BLaER1 (cell line): ENCODE results near the gene WNT9A.
A peak's percentile ranks its signal among the peaks of the same experiment; 100 is the strongest.

ENCODE experiments used
- H3K27ac ChIP-seq: shearing (Covaris generic); formaldehyde crosslinking; 2 replicates; pipeline ENCODE4 v1.8.1; 2022
- H3K27me3 ChIP-seq: shearing (Covaris generic); formaldehyde crosslinking; 2 replicates; pipeline ENCODE4 v1.8.1; 2022
- H3K36me3 ChIP-seq: shearing (Covaris generic); formaldehyde crosslinking; 2 replicates; pipeline ENCODE4 v1.8.1; 2022
- H3K4me1 ChIP-seq: shearing (Covaris generic); formaldehyde crosslinking; 2 replicates; pipeline ENCODE4 v1.8.1; 2022
- H3K4me2 ChIP-seq: shearing (Covaris generic); formaldehyde crosslinking; 2 replicates; pipeline ENCODE4 v1.8.1; 2022
- H3K4me3 ChIP-seq: shearing (Covaris generic); formaldehyde crosslinking; 2 replicates; pipeline ENCODE4 v1.8.1; 2022
- H3K9ac ChIP-seq: shearing (Covaris generic); formaldehyde crosslinking; 2 replicates; pipeline ENCODE4 v1.8.1; 2022
- H3K9me3 ChIP-seq: shearing (Covaris generic); formaldehyde crosslinking; 2 replicates; pipeline ENCODE4 v1.8.1; 2022
- H4K20me1 ChIP-seq: shearing (Covaris generic); formaldehyde crosslinking; 2 replicates; pipeline ENCODE4 v1.8.1; 2022
- Cebpa-rat ChIP-seq: shearing (Covaris generic); IDR thresholded peaks from 2 replicates; pipeline ENCODE4 v1.8.1; 2022

Gene WNT9A

DNA sequence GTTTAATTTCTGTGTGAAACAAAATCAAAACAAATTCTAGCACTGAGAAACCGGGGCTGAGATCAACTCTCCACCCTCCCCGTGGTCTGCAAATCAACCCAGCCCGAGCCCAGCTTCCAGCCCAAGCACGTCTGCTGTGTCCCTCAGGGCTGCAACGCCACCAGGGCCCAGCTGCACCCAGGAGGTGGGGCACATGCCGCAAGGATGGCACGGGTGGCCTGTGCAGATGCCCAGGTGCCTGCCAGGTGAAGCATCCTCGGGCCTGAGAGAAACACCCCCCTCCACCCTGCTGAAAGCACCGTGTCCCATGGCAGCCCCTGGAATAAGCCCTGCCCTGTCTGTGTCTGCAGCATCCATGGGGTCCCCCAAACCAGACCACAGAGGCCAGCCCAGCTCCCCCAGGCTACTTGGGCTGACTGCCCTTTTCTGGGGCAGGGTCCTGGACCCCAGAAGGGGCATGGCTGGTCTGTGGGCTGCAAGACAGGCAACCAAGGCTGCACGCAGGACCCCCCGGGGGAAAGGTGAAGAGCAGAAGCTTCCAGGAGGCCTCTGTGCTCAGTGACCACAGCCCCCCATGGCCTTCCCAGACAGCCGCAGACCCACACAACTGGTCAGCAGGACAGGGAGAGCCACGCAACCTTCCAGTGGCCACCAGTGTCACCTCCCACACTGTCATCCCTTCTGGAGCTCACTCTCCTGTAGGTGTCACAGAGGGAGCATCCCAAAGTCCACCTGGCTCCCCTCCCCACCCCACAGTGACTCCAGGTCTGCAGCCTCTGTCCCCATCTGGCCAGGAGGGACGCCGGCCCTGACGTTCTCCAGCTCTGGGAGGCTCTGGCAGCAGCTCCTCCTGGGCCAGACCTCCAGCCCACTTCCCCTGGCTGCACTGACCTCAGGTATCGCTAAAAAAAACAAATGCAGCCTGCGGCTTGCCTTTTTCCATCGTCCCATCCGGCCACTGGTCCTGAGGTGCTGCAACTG, 7.7 kb downstream of the WNT9A start:
- Histone ChIP-seq H4K20me1 (0 out of 2 replicates have a peak, but pooled peaks cover 12% of the 10 kb centered on the region), H3K9me3 (peaks cover 14% of the 10 kb centered on the region), H3K27ac (no peak overlapping the region), H3K27me3 (no peaks in the 10 kb centered on the region), H3K4me1 (peaks cover 75% of the 10 kb centered on the region), H3K4me3 (no peak overlapping the region), H3K4me2 (peak overlapping the region; percentile 72), H3K36me3 (no peaks in the 10 kb centered on the region), H3K9ac (no peak overlapping the region)
- TF ChIP-seq Cebpa-rat, result no peak

- no peaks in the 10 kb centered on the region for H3K27me3 ChIP-seq
- no peak overlapping the region for H3K4me3 ChIP-seq
- no peak overlapping the region for H3K9ac ChIP-seq
- 0 out of 2 replicates have a peak, but pooled peaks cover 12% of the 10 kb centered on the region for H4K20me1 ChIP-seq
- no peak overlapping the region for H3K27ac ChIP-seq
- no peaks in the 10 kb centered on the region for H3K36me3 ChIP-seq
- H3K9me3 ChIP-seq, result peaks cover 14% of the 10 kb centered on the region
- peaks cover 69% of the 10 kb centered on the region for H3K4me1 ChIP-seq
- H3K4me2 ChIP-seq, result peak overlapping the region; percentile 72
- TF ChIP-seq Cebpa-rat, result no peak
These were observed 8.6 kb downstream of the WNT9A start for GRCh38 chr1:227938911-227939790.

- Histone ChIP-seq H3K4me2 (peak overlapping the region; percentile 72), H4K20me1 (0 out of 2 replicates have a peak, but pooled peaks cover 12% of the 10 kb centered on the region), H3K36me3 (no peaks in the 10 kb centered on the region), H3K9ac (no peak overlapping the region), H3K27me3 (no peaks in the 10 kb centered on the region), H3K27ac (no peak overlapping the region), H3K9me3 (peaks cover 14% of the 10 kb centered on the region), H3K4me3 (no peak overlapping the region), H3K4me1 (peaks cover 69% of the 10 kb centered on the region)
- no peak for TF ChIP-seq Cebpa-rat
These were observed 9.5 kb downstream of the WNT9A start for GRCh38 chr1:227938276-227938675.

- Histone ChIP-seq H4K20me1 (0 out of 2 replicates have a peak, but pooled peaks cover 10% of the 10 kb centered on the region), H3K27ac (peak overlapping the region; percentile 33; the same call in 1 of the 2 replicates), H3K4me3 (no peak overlapping the region), H3K9me3 (peaks cover 19% of the 10 kb centered on the region), H3K9ac (peak overlapping the region; percentile 20; the same call in 1 of the 2 replicates), H3K36me3 (no peaks in the 10 kb centered on the region), H3K27me3 (no peaks in the 10 kb centered on the region), H3K4me1 (peaks cover 65% of the 10 kb centered on the region), H3K4me2 (peak overlapping the region; percentile 72)
- no peak for TF ChIP-seq Cebpa-rat
These were observed 9.9 kb downstream of the WNT9A start for GRCh38 chr1:227937838-227938145.

DNA sequence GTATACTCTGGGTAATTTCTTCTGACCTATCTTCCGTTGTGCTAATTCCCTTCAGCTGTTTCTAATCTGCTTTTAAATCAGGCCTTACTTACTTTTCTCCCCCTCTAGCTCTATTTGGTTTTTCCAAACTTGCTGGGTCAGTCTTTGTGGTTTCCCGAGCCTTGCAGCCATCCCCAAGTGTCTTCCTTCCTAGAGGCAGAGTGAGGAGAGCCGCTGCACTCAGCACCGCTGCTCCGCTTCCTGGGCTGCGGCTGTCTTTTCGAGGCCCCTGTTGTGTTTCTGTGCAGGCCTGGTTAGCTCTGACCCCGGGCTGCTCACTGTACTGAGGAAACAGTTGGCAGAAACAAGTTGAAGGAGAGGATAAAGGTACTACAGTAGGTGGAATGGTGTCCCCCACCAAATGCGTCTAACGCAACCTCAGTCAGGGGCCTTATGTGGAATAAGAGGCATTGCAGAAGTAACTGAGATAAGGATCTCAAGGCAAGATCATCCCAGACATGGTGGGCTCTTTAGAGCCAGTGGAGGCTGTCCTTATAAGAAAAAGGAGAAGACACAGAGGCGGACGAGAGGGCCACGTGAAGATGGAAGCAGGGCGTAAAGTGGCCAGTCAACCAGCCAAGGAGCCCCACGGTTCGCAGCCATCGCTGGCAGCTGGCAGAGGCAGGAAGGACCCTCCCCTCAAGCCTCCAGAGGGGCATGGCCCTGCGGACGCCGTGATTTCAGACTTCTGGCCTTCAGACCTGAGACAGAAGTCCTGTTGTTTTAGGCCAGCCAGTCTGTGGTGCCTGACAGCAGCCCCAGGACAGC, 10.5 kb downstream of the WNT9A start:
- Histone ChIP-seq H3K9me3 (peaks cover 22% of the 10 kb centered on the region), H3K36me3 (no peaks in the 10 kb centered on the region), H3K27ac (peak overlapping the region; percentile 33; the same call in 1 of the 2 replicates), H3K4me2 (peak overlapping the region; percentile 72), H4K20me1 (0 out of 2 replicates have a peak, but pooled peaks cover 6% of the 10 kb centered on the region), H3K9ac (peak overlapping the region; percentile 20; the same call in 1 of the 2 replicates), H3K27me3 (no peaks in the 10 kb centered on the region), H3K4me1 (peaks cover 59% of the 10 kb centered on the region), H3K4me3 (no peak overlapping the region)
- no peak for TF ChIP-seq Cebpa-rat

GRCh38 chr1:227935826-227936225, 11.9 kb downstream of the WNT9A start:
- H3K4me1 ChIP-seq, result peaks cover 58% of the 10 kb centered on the region
- no peaks in the 10 kb centered on the region for H3K27me3 ChIP-seq
- H3K9ac ChIP-seq, result no peak overlapping the region
- no peaks in the 10 kb centered on the region for H3K36me3 ChIP-seq
- no peak overlapping the region; the same call in 1 of the 2 replicates for H3K4me2 ChIP-seq
- no peak overlapping the region for H3K27ac ChIP-seq
- no peaks in the 10 kb centered on the region for H4K20me1 ChIP-seq
- TF ChIP-seq Cebpa-rat, result no peak
- H3K4me3 ChIP-seq, result no peak overlapping the region
- H3K9me3 ChIP-seq, result peaks cover 22% of the 10 kb centered on the region

GRCh38 chr1:227934476-227935313, 13.0 kb downstream of the WNT9A start:
- no peak for TF ChIP-seq Cebpa-rat
- H3K27me3 ChIP-seq, result no peaks in the 10 kb centered on the region
- H3K4me2 ChIP-seq, result no peak overlapping the region
- no peaks in the 10 kb centered on the region for H3K36me3 ChIP-seq
- H3K27ac ChIP-seq, result no peak overlapping the region
- H3K9ac ChIP-seq, result no peak overlapping the region
- H4K20me1 ChIP-seq, result no peaks in the 10 kb centered on the region
- H3K4me3 ChIP-seq, result no peak overlapping the region
- peaks cover 56% of the 10 kb centered on the region for H3K4me1 ChIP-seq
- H3K9me3 ChIP-seq, result peaks cover 22% of the 10 kb centered on the region

GRCh38 chr1:227929751-227930472, 17.8 kb downstream of the WNT9A start:
- peaks cover 22% of the 10 kb centered on the region for H3K4me1 ChIP-seq
- no peak for TF ChIP-seq Cebpa-rat

More at GRCh38 chr1:227929751-227930472, 17.8 kb downstream of the WNT9A start:
- no peaks in the 10 kb centered on the region for H3K36me3 ChIP-seq
- H3K27me3 ChIP-seq, result no peaks in the 10 kb centered on the region
- H4K20me1 ChIP-seq, result no peaks in the 10 kb centered on the region
- no peak overlapping the region for H3K4me3 ChIP-seq
- H3K27ac ChIP-seq, result no peak overlapping the region
- no peak overlapping the region for H3K9ac ChIP-seq
- peak overlapping the region; percentile 24; the same call in 1 of the 2 replicates for H3K4me2 ChIP-seq
- peaks cover 8% of the 10 kb centered on the region for H3K9me3 ChIP-seq
